Neural progenitor cell (in vitro differentiated cells): Measurements from ENCODE around the gene CAMK1D. TPM values are rescaled to one million over a fixed set of nuclear protein-coding genes. Genes with fewer than 3 reads are reported as not detected.

Source experiments
- DNase-seq: peaks from one replicate; pipeline ENCODE4 v3.0.0-alpha.2; 2016; ENCODE audit warnings: low spot score
- H2AFZ ChIP-seq: fragments of 200-600 bp; sonication (generic); replicated peaks from 2 replicates; pipeline ENCODE4 v1.6.1; 2016; ENCODE audit warnings: antibody characterized with exemption
- H3F3A ChIP-seq: fragments of 200-600 bp; sonication (generic); 2 replicates; pipeline ENCODE4 v1.6.1; 2016; ENCODE audit warnings: antibody characterized with exemption, low read depth
- H3K27ac ChIP-seq: fragments of 200-600 bp; sonication (generic); 2 replicates; pipeline ENCODE4 v1.5.1; 2016; ENCODE audit warnings: mild to moderate bottlenecking
- H3K27me3 ChIP-seq: fragments of 200-600 bp; sonication (generic); 2 replicates; pipeline ENCODE4 v1.6.1; 2016; ENCODE audit warnings: mild to moderate bottlenecking, moderate library complexity
- H3K36me3 ChIP-seq: fragments of 200-600 bp; sonication (generic); 2 replicates; pipeline ENCODE4 v1.5.1; 2016
- H3K4me1 ChIP-seq: fragments of 200-600 bp; sonication (generic); 2 replicates; pipeline ENCODE4 v1.6.1; 2016; ENCODE audit warnings: mixed run types
- H3K4me2 ChIP-seq: fragments of 200-600 bp; sonication (generic); 2 replicates; pipeline ENCODE4 v1.6.1; 2016
- H3K4me3 ChIP-seq: fragments of 200-600 bp; sonication (generic); 2 replicates; pipeline ENCODE4 v1.5.1; 2016
- H3K79me2 ChIP-seq: fragments of 200-600 bp; sonication (generic); 2 replicates; pipeline ENCODE4 v1.6.1; 2016; ENCODE audit warnings: low read depth
- H3K9ac ChIP-seq: fragments of 200-600 bp; sonication (generic); 2 replicates; pipeline ENCODE4 v1.6.1; 2016
- H3K9me3 ChIP-seq: fragments of 200-600 bp; sonication (generic); 2 replicates; pipeline ENCODE4 v1.5.1; 2016; ENCODE audit warnings: low read depth
- H4K20me1 ChIP-seq: fragments of 200-600 bp; sonication (generic); 2 replicates; pipeline ENCODE4 v1.6.1; 2016; ENCODE audit warnings: low read depth
- H3K27ac Mint-ChIP-seq: 3 replicates; pipeline ENCODE4 v1.8.0; 2021; ENCODE audit warnings: mixed read lengths
- H3K27me3 Mint-ChIP-seq: 2 replicates; pipeline ENCODE4 v1.8.0; 2022; ENCODE audit warnings: low read depth, mild to moderate bottlenecking, inconsistent platforms, moderate library complexity, mixed read lengths; ENCODE audit not compliant: insufficient read depth
- H3K36me3 Mint-ChIP-seq: 3 replicates; pipeline ENCODE4 v1.8.0; 2021; ENCODE audit warnings: mixed read lengths
- H3K4me1 Mint-ChIP-seq: 3 replicates; pipeline ENCODE4 v1.8.0; 2021; ENCODE audit warnings: mixed read lengths
- H3K4me3 Mint-ChIP-seq: 3 replicates; pipeline ENCODE4 v1.8.0; 2021; ENCODE audit warnings: mild to moderate bottlenecking, moderate library complexity, mixed read lengths
- H3K9me3 Mint-ChIP-seq: 3 replicates; pipeline ENCODE4 v1.8.0; 2020; ENCODE audit warnings: mixed read lengths
- CTCF ChIP-seq: fragments of 200-600 bp; sonication (generic); IDR thresholded peaks from 2 replicates; pipeline ENCODE4 v1.5.1; 2017; ENCODE audit warnings: antibody characterized with exemption, mild to moderate bottlenecking
- EZH2 ChIP-seq: fragments of 200-600 bp; sonication (generic); IDR thresholded peaks from 2 replicates; pipeline ENCODE4 v1.6.1; 2017; ENCODE audit warnings: antibody characterized with exemption, mild to moderate bottlenecking, moderate library complexity
- EZH2phosphoT487 ChIP-seq: fragments of 200-600 bp; sonication (generic); IDR thresholded peaks from 2 replicates; pipeline ENCODE4 v1.6.1; 2017; ENCODE audit warnings: antibody characterized with exemption
- total RNA-seq: library from RNA; depleted of rRNA; stranded (reverse); fragments of >200 nt; gene quantifications from 2 replicates; pipeline ENCODE4 v1.2.3, GENCODE V29; 2015; ENCODE audit warnings: low replicate concordance

Gene CAMK1D
- total RNA-seq, 1 donor from 2014 or later = 7.6 TPM

DNA sequence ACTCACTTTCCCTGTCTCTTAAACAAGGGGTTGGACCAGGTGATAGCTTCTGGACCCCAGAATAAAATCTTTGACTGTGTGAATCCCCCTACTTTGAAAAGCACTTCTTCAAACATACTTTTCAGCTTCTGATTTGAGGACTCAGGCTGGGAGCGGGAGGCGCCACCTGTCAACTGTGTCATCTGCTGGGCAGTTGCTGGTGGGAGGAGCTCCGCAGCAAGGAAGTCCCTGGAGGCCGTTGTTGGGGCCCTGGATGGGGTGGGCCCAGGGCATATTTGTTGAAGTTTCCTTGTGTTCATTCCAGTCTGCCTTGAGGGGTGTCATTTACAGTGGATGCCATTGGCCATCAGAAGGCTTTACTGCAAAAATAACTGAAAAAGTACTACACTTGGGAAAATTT lies 454.4 kb downstream of the CAMK1D start:
- no peak for DNase-seq

DNA sequence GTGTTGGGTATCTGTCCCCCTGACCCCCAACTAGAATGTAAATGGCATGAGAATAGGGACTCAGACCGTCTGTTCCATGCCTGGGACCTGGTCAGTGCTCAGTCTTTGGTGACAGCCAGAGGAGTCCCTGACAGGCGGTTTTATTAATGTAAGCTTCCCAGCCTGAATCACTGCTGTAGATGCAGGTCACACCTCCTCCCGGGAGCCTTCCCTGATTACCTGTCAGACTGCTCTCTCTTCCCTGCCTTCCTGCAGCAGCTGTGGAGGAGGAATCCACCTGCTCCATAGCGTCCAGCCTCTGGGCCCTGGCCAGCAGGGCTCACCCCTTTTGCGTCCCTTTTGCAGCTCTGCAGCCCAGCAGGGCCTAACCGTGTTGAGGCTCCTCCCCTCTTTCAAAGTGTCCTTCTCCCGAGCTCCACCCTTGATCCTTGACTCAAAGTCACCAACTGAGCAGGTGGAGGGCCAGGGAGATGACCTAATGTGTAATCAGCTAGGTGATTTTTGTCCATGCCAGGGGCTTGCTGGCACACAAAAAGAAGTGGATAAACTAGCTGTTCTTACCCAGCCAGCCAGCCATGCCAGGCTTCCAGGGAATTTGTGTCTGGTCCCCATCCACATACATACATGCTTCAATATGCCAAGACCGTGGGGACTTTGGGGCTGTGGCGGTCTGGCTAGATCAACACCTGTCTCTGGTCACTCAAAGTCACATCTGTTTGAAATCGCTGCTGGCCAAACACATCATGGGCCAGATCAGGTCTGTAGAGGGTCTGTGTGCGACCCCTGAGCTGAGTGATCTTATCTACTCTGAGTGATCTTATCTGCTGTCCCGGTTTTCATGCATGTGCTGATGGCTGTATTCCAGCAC lies 457.1 kb downstream of the CAMK1D start:
- no peak for DNase-seq
- H3K4me1 ChIP-seq = no peaks in the 10 kb centered on the region
- peak overlapping the region; percentile 57 for H3K27ac Mint-ChIP-seq
- H3K27me3 Mint-ChIP-seq = peaks cover 2% of the 10 kb centered on the region
- peaks cover 6% of the 10 kb centered on the region for H3K36me3 Mint-ChIP-seq
- TF ChIP-seq EZH2 = no peak
- no peak for TF ChIP-seq CTCF
- peaks cover 3% of the 10 kb centered on the region for H3K9me3 Mint-ChIP-seq
- no peak overlapping the region for H3K27ac ChIP-seq
- H3F3A ChIP-seq = no peaks in the 10 kb centered on the region
- no peak overlapping the region for H3K9ac ChIP-seq
- no peak overlapping the region for H3K4me3 Mint-ChIP-seq
- H3K4me3 ChIP-seq = no peak overlapping the region
- no peaks in the 10 kb centered on the region for H3K27me3 ChIP-seq
- H3K4me1 Mint-ChIP-seq = peaks cover 7% of the 10 kb centered on the region
- H3K79me2 ChIP-seq = no peaks in the 10 kb centered on the region
- H3K9me3 ChIP-seq = no peaks in the 10 kb centered on the region
- H3K4me2 ChIP-seq = no peak overlapping the region
- no peaks in the 10 kb centered on the region for H3K36me3 ChIP-seq
- H2AFZ ChIP-seq = no peak overlapping the region
- no peaks in the 10 kb centered on the region for H4K20me1 ChIP-seq

More for the DNA sequence above, 454.4 kb downstream of the CAMK1D start:
- Histone ChIP-seq H3K9me3 (no peaks in the 10 kb centered on the region), H3K36me3 (no peaks in the 10 kb centered on the region), H3K4me3 (no peak overlapping the region), H4K20me1 (peaks cover 2% of the 10 kb centered on the region), H3K27ac (no peak overlapping the region), H3K27me3 (no peaks in the 10 kb centered on the region), H3K79me2 (no peaks in the 10 kb centered on the region), H3K9ac (no peak overlapping the region), H3F3A (peaks cover 10% of the 10 kb centered on the region), H2AFZ (no peak overlapping the region), H3K4me1 (peaks cover 18% of the 10 kb centered on the region), H3K4me2 (no peak overlapping the region)
- no peak for TF ChIP-seq EZH2
- TF ChIP-seq EZH2phosphoT487 = no peak
- no peak for TF ChIP-seq CTCF
- Mint-ChIP-seq H3K4me1 (peaks cover 24% of the 10 kb centered on the region), H3K27me3 (peaks cover 4% of the 10 kb centered on the region), H3K4me3 (no peak overlapping the region), H3K27ac (no peak overlapping the region), H3K9me3 (no peaks in the 10 kb centered on the region), H3K36me3 (no peaks in the 10 kb centered on the region)

GRCh38 chr10:12807096-12807755 lies 457.9 kb downstream of the CAMK1D start:
- H3K36me3 Mint-ChIP-seq = peaks cover 6% of the 10 kb centered on the region

More at GRCh38 chr10:12807096-12807755, 457.9 kb downstream of the CAMK1D start:
- Mint-ChIP-seq H3K4me1 (peaks cover 7% of the 10 kb centered on the region), H3K4me3 (no peak overlapping the region), H3K27ac (peak overlapping the region; percentile 70), H3K27me3 (peaks cover 2% of the 10 kb centered on the region), H3K9me3 (peaks cover 3% of the 10 kb centered on the region)
- Histone ChIP-seq H3K36me3 (no peaks in the 10 kb centered on the region), H3K9me3 (no peaks in the 10 kb centered on the region), H2AFZ (no peak overlapping the region), H3F3A (no peaks in the 10 kb centered on the region), H3K79me2 (no peaks in the 10 kb centered on the region), H3K4me3 (no peak overlapping the region), H4K20me1 (no peaks in the 10 kb centered on the region), H3K27ac (no peak overlapping the region), H3K27me3 (no peaks in the 10 kb centered on the region), H3K9ac (no peak overlapping the region), H3K4me2 (no peak overlapping the region), H3K4me1 (no peaks in the 10 kb centered on the region)
- no peak for TF ChIP-seq EZH2phosphoT487
- TF ChIP-seq EZH2 = no peak
- no peak for TF ChIP-seq CTCF
- no peak for DNase-seq
